ENCODE measurements around the gene DCC.

The DCC gene

DNA sequence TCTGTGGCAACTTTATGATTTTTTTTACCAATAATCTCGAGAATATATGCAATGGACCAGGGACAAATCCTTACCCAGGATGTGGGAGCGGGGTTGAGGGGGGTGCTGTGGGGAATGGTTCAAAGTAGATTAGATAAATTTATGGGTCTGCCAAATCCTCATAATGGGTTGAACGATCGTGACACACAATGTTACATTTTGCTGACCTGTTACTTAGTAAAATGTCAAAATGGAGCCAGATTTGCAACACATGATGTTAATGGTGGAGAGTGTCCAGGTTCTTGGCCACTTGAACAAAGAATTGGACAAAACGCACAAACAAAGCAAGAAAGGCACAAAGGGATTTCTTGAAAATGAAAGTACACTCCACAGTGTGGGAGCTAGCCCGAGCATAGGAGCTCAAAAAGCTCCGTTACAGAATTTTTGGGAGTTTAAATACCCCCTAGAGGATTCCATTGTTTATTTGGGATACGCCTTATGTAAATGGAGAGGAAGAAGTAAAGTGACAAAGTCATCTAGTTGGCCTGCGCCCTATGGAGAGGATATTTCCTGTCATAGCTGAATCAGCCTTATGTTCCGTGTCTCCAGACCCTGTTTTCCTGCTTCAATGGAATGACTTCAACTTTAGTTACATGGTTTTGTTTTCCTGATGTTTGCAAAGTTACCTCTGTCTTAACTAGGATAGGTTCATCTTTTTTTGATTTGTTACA, 776.0 kb downstream of the DCC start:
- no peak for DNase-seq

- no peak for DNase-seq
Measured at GRCh38 chr18:53117851-53118250, 777.9 kb downstream of the DCC start.

DNA sequence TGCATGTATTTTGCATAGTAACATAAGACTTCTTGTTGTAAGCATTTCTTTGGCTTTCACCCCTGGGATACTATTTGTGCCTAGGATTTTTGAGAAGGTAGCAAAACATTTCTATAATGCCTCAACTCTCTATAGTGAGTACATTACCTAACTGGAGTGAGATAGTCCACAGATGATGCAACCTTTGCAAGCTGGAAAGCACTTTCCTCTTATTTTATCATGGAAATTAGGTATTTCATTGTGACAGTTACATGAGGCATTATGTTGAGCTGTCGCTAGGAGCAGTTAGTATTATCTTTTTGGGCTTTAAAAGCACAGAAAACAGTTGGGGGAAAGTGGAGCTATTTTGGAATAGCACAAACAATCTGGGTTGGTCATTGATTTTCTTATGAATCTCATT, 786.2 kb downstream of the DCC start:
- DNase-seq, result no peak

DNA sequence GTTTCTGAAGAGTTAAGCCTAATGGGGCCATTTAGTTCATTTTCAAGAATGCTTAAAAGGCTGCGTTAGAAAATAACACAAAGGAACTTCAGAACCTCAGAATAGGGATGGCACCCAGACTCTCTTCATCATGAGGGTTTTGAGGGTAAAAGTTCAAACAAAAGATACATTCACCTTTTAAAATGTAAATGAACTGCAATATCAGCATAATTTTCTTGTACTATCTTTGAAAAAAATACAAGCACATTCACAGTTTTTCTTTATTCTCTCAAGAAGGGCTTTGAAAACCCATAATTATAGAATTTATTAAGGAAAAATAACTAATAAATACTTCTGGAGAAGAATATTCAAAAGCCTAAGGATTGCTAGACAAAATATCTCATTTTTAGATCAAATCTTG, 791.0 kb downstream of the DCC start:
- DNase-seq, result no peak

- no peak for DNase-seq
Measured at GRCh38 chr18:53134711-53135110, 794.7 kb downstream of the DCC start.

DNA sequence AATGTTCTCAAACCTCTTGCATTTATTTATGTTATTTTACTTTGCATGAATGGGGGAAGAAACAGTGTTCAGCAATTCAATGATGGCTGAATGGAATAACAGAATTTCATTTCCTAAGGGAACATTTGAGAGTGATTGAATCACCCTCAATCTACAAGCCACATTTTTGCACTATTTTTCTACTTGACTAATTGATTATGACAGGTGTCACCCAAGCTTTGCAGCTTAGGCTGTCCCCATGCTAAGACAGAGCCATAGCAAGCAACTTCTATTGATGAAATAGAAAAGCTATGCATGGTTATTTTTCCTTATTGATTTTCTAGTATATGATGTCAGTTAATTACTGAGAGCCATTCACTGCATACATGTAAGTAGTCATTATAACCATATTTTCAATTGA, 795.7 kb downstream of the DCC start:
- DNase-seq, result no peak

DNA sequence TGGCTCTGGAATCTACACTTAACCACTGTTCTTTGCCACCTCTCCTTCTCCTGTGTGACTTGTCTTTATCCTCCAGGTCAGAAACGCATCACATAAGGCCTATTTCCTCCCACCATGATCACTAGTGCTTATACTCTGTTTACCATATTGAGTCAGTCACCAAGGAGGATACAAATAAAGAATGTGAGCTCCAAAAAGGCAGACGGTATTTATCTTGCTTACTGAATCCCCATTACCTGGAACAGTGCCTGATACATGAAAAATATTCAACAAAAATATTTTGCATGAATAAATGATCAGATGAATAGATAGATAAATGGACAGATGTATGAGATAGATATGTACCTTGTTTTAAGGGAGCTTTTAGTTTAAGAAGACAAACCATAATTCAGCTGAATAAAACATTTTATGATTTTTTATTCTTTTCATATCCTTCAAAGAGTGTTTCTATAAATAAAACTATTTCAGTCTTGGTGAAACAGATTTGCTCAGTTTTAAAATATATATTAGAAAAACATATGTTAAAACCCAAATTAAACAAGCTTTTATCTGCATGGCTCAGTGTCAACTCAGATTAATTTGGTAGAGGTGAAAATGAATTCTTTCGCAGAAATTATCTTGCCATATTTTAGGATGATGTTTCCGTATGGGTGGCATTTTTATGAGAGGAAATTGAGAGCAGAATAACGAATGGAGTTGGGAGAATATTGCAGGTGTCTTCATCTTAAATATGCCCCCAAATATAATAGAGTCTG, 799.9 kb downstream of the DCC start:
- DNase-seq, result no peak

DNA sequence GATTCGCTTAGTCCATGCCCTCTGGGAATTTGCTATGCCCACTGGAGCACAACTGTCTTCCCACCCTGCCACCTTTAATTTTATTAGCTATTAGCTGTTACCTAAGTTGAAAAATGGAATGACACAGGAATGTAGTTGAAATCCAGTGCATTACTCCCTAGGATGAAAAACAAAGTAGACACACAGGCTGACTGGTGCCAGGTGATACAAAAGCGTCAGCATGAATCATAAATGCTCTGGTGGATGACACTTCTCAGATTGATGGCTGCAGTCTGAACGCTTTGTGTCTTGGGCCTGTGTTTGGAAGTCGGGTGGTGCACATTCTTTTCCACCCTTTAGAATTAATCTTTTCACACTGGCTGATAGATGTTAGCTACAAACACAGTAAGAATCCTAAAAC, 802.0 kb downstream of the DCC start:
- DNase-seq, result no peak

DNA sequence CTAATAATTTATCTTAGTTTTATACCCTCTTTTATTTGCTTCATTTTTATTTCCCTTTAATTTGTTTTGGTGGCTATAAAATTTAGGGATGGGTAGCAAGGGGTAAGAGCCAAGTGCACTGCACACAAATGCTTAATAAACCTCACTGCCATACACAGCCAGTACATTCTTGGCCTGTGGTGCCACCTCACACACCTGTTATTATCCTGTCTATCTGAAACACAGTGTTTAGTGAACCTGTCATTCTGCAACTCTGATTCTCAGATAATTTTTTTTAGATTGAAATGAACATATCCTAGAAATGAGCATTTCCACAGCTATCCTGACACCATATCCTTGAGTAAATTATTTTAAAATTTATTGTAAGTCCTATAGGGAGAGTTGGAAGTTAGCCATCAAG, 807.5 kb downstream of the DCC start:
- no peak for DNase-seq

GRCh38 chr18:53148123-53148522, 808.1 kb downstream of the DCC start:
- DNase-seq, result no peak

DNA sequence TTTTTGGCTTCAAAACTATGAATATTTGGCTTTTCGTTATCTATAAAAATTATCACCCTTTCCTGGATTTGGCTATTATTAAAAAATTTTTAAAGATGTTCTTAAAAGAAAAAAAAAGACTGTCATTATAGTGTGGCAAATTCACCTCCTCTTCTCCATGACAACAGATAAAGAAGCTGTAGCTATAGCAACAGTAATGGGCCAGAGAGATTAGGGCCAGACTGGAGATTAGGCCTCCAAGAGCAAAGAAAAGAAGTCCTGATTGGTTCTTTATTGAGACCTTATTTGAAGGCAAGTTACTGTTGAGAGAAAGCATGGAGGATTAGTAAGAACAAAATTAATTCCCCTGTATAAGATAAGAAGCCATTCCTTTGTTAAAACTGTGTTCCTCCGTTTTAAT, 812.5 kb downstream of the DCC start:
- no peak for DNase-seq

GRCh38 chr18:53153281-53153680, 813.3 kb downstream of the DCC start:
- peak; percentile 5 for DNase-seq

GRCh38 chr18:53153800-53154199, 813.8 kb downstream of the DCC start:
- DNase-seq, result no peak

DNA sequence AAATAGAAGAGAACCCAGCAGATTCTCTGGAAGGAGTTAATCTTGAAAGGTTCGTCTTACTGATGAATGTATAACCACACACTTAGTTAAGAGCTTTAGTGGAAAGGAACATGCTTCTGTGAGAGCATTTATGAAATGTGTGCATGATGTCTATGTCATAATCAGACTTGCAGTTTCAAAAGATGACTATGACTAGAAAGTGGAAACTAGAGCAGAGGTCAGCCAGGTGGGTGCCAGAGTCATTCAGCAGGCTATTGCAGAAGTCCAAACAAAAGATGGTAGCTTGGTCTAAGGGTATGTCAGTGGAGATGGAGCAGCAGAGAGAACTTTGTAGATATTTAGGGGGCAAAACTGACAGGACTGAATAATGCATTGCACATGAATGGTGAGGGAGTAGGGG, 825.8 kb downstream of the DCC start:
- no peak for DNase-seq

DNA sequence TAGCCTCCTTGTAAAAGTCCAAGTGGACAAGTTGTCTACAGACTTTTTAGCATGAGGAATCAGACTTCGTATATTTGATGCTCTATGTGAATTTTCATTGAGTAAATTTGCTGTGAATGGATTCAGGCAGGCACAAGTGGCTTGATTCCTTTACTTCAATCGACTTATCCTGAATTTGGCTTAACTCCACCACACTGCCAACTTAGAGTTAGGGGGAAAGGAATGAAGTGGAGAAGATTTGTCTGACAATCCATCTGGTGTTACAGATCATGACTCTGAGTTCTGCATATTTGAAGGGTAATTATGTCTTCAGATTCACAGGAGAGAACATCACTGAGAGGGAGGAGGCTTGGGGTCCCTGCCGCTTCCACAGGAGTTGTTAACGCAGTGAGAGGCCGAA, 829.3 kb downstream of the DCC start:
- no peak for DNase-seq

DNA sequence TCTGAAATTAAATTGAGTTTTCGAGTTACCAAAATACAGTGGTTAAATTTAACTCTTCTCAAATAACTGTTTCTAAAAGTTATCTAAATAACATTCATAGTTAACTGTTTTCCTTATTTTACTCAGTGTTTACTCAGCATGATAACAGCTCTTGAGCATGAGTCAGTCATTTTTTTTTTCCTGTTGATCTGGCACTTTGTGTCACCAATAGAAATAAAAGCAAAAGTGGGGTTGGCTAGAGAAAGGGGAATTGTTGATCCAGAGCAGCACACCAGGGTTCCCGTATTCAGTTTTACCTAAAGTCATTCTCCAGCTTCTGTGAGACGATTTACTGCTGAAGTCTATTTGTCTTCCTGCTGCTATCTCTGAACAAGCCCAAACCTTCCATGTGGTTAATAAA, 851.6 kb downstream of the DCC start:
- DNase-seq, result no peak

GRCh38 chr18:53193870-53194269, 853.9 kb downstream of the DCC start:
- no peak for DNase-seq

DNA sequence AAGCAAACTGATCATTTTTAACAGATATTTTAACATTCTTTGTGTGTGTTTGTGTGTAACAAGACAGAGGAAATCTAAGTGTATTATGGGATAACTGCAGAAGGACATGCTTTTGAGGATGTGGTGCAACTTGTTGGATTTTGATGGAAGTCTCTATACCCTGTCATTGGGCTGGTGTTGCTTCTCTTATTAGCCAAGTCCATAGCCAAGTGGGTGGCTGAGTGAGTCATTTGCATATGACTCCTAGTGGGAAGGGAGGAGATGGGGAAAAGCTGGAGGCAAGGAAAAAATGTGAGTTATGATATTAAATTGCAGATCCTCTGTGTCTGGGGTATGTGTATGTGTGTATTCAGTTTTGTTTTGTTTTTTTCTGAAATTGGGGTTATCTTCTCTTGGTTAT, 879.9 kb downstream of the DCC start:
- no peak for DNase-seq

DNA sequence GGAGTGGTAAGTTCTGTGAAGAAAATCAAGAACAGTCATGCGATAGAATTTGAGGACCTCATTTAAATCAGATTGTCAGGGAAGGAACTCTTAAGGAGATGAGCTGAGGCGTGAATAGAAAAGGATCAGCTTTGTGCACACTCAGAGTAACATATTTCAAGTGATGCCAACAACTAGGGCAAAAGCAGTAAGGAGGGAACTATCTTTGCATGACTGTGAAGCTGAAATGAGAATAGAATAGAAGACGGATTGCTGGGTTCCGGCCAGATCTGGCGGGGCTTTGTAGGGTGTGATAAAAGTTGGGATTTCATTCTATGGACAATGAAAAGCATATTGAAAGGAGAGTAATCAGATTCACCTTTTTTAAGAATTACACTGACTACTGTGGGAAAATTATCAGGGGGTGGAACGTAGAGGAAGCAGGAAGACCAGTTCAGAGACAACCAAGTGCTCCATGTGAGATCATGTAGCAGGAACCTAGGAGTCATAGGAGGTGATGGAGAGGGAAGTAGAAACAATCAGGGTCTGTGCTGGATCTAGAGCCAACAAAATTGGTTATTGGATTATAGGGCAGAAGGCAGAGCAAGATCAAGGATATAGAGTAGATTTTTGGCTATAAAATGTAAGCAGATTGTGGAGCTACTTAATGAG, 884.3 kb downstream of the DCC start:
- DNase-seq, result no peak

DNA sequence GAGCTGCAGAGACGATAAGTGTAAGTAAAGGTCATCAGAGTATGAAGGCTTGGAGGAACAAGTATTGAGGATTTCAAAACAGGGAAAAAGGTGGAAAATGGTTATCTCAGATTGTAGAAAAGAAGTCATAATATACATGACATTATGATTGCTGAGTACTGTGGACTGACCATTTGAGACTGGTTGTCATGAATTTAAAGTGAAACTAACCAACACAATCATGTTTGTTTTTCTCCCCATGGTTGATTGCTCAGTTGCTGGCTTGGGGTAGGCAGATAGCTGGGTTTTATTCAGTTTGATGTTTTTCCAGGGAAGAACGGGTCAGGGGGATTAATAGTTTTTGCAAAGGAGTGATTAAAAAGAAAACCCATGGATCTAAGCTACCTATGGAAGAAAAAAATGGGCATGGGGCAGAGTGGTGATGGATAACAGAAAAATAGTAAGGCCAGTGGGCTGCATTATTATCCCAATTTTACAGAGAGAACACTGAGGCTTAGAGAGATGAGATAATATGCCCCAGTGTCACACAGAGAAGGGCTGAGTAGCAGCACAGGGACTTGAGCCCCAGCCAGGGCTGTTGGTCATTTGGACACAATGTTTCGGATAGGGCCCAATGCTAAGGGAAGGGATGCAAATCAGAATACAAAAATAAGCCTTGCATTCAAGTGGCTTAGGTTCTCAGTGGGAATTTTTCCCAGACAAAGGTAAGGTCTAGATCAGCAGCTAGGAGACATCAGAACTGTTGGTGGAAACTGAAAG, 885.7 kb downstream of the DCC start:
- DNase-seq, result no peak

GRCh38 chr18:53234610-53235009, 894.6 kb downstream of the DCC start:
- no peak for DNase-seq

DNA sequence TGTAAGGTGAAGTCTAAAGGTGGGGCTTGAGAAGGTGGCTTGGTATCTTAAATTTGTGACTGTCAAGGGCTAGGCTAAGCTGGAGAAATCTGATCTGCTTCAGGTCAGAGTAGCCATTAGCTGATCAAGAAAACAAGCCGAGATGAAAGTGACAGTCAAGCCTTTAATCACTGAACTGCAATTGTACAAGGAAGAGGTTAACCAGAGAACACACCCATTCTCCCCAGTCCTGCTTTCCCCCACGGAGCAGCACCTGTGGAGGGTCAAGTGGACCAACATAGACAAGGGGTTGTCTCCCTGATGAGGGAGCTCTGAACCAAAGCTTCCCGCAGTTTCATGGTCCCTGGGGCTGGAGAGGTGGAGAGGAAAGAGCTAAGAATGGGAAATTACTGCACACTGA, 901.2 kb downstream of the DCC start:
- DNase-seq, result no peak

DNA sequence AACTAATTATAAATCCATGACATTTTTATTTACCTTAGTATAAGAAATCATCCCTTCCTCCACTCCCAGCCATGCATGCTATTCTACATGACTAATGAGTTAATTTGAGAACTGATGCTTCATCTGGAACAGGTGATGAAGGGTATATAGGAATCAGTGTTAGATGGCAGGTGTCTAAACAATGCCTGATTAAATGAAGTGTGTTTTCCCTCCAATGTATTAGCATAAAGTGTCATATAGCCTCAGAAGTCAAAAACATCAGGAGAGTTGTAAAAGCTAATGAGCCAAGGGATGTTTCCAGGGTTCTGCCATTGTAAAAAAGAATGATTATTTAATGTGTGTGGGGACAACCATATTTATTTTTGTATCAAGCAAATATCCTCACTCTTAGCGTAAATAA, 913.8 kb downstream of the DCC start:
- DNase-seq, result no peak

DNA sequence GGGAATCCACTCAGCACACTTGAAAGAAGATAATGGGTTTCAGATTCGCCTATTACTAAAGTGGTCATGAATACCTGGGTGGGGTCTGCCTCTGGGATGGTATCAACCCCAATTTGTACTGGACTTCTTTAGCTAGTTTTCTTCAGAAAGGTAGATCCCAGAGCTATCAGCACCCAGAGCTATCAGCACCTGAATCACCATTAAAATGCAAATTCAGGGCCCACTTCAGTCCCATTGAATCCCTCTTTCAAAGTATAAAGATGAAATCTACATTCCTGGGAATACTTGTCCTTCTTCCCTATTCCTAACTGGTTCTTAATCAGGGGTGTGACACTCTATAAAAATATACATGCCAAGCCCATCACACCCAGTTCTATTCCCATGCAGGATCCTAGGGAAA, 914.3 kb downstream of the DCC start:
- no peak for DNase-seq

All from hematopoietic multipotent progenitor cell treated with erythropoietin and hydrocortisone succinate and interleukin-3 and kit ligand, for 6 days (in vitro differentiated cells).